Posterior vena cava (tissue), 2 donors: ENCODE results near the gene ACOX2. TPM values are rescaled to one million over a fixed set of nuclear protein-coding genes. Genes with fewer than 3 reads are reported as not detected.

Source experiments
- DNase-seq: peaks from one replicate; pipeline ENCODE4 v3.0.0-alpha.2; 2020; ENCODE audit warnings: low spot score
- intact Hi-C, 2 donors: fragments of 100-400 bp; cut with DNase I; formaldehyde crosslinking; loops; one replicate each; pipeline versions ENCODE4 v1.14.1 to v1.14.2; 2022 to 2023
- total RNA-seq, 2 donors: library from RNA; stranded (reverse); fragmentation: NEBNext Ultra II Directional; extraction: Animal tissue kit (Norgen Biotek cat#: 25700); gene quantifications; one replicate each; pipeline ENCODE4 v1.2.1, GENCODE V29; 2021
- donor health status: DM: yes; HTN: yes; CAD: no.
- donor health status: DM: yes; HTN: yes; CAD: no.

The ACOX2 gene
- total RNA-seq, 2 donors from 2014 or later = 11.9 to 20.6 TPM

DNA sequence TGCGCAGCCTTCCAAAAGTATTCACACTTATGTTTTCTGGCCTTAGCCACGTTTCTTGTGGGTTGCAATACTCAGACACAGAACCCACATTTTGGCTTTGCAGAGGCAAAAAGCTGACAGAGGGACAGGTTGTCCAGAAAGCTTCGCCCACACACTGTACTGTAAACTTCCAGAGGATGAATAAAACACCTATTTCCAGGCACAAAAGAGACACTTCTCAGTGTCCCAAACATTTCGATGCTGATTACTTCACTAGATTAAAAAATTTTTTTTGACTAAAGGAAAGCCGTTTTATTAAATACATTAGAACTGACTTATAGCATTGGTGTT, 73.1 kb downstream of the ACOX2 start:
- no peak for DNase-seq
- intact Hi-C loops = no loop called here

DNA sequence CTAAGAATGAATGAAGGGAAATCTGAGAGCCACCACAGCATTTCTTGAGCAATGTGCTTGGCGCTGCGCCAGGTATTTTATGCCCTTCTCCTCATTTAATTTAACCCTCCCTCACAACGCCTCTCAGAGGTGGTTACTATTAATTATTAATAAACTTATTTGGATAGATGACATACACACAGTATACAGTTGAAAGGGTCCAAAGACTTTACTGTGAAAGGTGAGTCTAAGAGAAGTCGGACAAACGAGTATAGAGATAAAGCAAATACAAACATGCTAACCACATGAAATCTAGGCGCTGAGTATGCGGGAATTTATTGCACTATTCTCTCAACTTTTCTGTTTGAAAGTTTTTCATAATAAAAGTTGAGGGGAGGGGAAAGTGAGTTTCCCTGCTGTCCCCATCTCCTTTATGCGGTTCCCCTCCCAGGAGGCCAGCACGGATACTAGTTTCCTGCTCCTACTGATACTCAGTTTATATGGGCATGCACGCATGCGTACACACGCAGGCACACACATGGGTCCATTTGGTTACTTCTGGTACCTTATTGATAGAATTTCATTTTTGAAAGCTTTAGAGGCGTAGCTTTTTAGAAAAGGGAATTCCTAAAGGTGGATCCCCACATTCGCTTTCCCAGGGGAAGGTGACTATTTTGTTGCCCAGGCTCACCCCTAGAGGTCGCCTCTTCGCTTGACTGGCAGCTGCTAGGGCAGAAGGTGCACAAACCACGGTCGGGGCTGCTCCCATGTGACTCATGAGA, 73.6 kb downstream of the ACOX2 start:
- DNase-seq = peak; percentile 87
- intact Hi-C loops = no loop called here

GRCh38 chr3:58462829-58463180, 74.2 kb downstream of the ACOX2 start:
- intact Hi-C loops = no loop called here
- DNase-seq = no peak

GRCh38 chr3:58459160-58459559, 77.8 kb downstream of the ACOX2 start:
- DNase-seq = no peak
- intact Hi-C loops = no loop called here

Other genes with a start within 250 kb of the ACOX2 start
- 10 to 100 TPM; 10.8 to 11.6 TPM for gene RPP14, start 230.9 kb downstream of the ACOX2 start, total RNA-seq
- gene HTD2, start 230.7 kb downstream of the ACOX2 start, total RNA-seq = 1 to 10 TPM; 5.9 to 7.7 TPM
- 10 to 100 TPM; 22.5 to 24.8 TPM for gene PXK, start 204.3 kb downstream of the ACOX2 start, total RNA-seq
- 10 to 100 TPM; 60.4 to 68.7 TPM for gene PDHB, start 103.4 kb downstream of the ACOX2 start, total RNA-seq
- gene KCTD6, start 45.1 kb downstream of the ACOX2 start, total RNA-seq = 10 to 100 TPM in 1 of 2 donors, 1 to 10 TPM in 1; 7.5 to 10.6 TPM
- gene FAM107A, start 40.2 kb upstream of the ACOX2 start, total RNA-seq = 10 to 100 TPM; 22.9 to 38.7 TPM
- gene FAM3D, start 129.6 kb upstream of the ACOX2 start, total RNA-seq = not detected